Kidney (tissue), 14 donors: Measurements from ENCODE around the gene S100A5. TPM values are rescaled to one million over a fixed set of nuclear protein-coding genes. Genes with fewer than 3 reads are reported as not detected.

Source experiments
- DNase-seq, 5 donors: peaks; one replicate each; pipeline ENCODE4 v3.0.0-alpha.2; 2013 to 2020
- FAIRE-seq: peaks from 2 replicates; lab custom pipeline; 2012; peaks lifted over from hg19 to GRCh38; lab: Jason Lieb, UNC
- H3K27ac ChIP-seq, 2 donors: one replicate each; pipeline ENCODE4 v1.7.0; 2013; ENCODE audit warnings: low read depth in 2 of 2, low read length in 2 of 2, inconsistent platforms in 1 of 2
- H3K27me3 ChIP-seq: one replicate; pipeline ENCODE4 v1.7.1; 2013; ENCODE audit warnings: low read length, inconsistent platforms; ENCODE audit not compliant: control insufficient read depth, insufficient read depth
- H3K36me3 ChIP-seq, 3 donors: one replicate each; pipeline versions ENCODE4 v1.7.0 to v1.7.1; 2013; ENCODE audit warnings: low read length in 3 of 3, control low read depth in 1 of 3, inconsistent platforms in 1 of 3; ENCODE audit not compliant: insufficient read depth in 3 of 3, control insufficient read depth in 2 of 3
- H3K4me1 ChIP-seq, 3 donors: one replicate each; pipeline versions ENCODE4 v1.7.0 to v1.7.1; 2013; ENCODE audit warnings: low read length in 3 of 3, inconsistent platforms in 1 of 3, low read depth in 1 of 3; ENCODE audit not compliant: control insufficient read depth in 2 of 3, insufficient read depth in 2 of 3
- H3K4me3 ChIP-seq, 3 donors: one replicate each; pipeline versions ENCODE4 v1.7.0 to v1.8.1; 2013; ENCODE audit warnings: low read length in 3 of 3, control low read depth in 1 of 3, inconsistent platforms in 1 of 3
- H3K9ac ChIP-seq, 3 donors: one replicate each; pipeline versions ENCODE4 v1.7.0 to v1.7.1; 2013; ENCODE audit warnings: low read length in 3 of 3, control low read depth in 1 of 3, inconsistent platforms in 1 of 3
- H3K9me3 ChIP-seq, 3 donors: one replicate each; pipeline versions ENCODE4 v1.7.0 to v1.7.1; 2013; ENCODE audit warnings: low read length in 3 of 3, control low read depth in 1 of 3, inconsistent platforms in 1 of 3; ENCODE audit not compliant: control insufficient read depth in 2 of 3, insufficient read depth in 1 of 3
- intact Hi-C: fragments of 100-400 bp; cut with DNase I; formaldehyde crosslinking; loops from one replicate; pipeline ENCODE4 v1.11.1; 2022
- polyA plus RNA-seq: library from polyadenylated mRNA; stranded (reverse); fragments of 350-450 nt; fragmentation: Illumina TruSeq; extraction: RNeasy Lipid Tissue Mini Kit (QIAGEN cat#74804); gene quantifications from one replicate; pipeline ENCODE4 v1.2.3, GENCODE V29; 2014; ENCODE audit warnings: low read depth, low replicate concordance; ENCODE audit not compliant: insufficient read depth
- total RNA-seq: library from RNA; stranded (reverse); fragmentation: NEBNext Ultra II Directional; extraction: Animal tissue kit (Norgen Biotek cat#: 25700); gene quantifications from one replicate; pipeline ENCODE4 v1.2.1, GENCODE V29; 2021
- TF ChIP-seq, protein P1 (sequence below): IDR thresholded peaks from 3 replicates; pipeline ENCODE4 v1.5.1; 2012; ENCODE audit warnings: mild to moderate bottlenecking, moderate library complexity, borderline replicate concordance; ENCODE audit not compliant: insufficient read depth; ENCODE audit errors: extremely low read depth
- donor health status: control.
- donor health status: control.
- donor health status: control.
- donor health status: control.
- donor health status: control.
- donor health status: DM: yes; HTN: yes; CAD: no.
- donor health status: Normal renal cell carcinoma (clear cell type).

S100A5 gene
- total and polyA plus RNA-seq, 2 donors from 2014 or later: 0.91 to 1.9 TPM

DNA sequence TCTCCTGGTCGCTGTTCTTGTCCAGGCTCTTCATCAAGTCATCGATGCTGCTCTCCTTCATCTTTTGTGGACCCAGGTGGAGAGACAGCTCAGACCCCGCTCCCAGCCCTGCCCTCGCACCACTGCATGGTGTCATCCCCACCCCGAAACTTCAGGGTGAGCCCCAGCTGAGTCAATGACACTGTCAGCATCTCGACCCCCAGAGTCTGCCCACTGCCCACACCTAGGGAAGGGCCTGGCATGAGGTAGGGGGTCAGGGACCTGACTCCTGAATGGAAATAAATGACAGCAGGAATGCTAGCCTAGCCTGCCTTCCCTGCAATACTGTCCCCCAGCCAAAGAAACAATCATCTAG is 3.4 kb downstream of the S100A5 start:
- Histone ChIP-seq H3K27me3 (no peaks in the 10 kb centered on the region), H3K4me1 (peaks cover 0 to 34% (median 18%) of the 10 kb centered on the region in 3 donors), H3K9ac (no peak overlapping the region), H3K27ac (peak overlapping the region in 1 of 2 donors; percentile 95), H3K4me3 (no peak overlapping the region), H3K36me3 (no peaks in the 10 kb centered on the region), H3K9me3 (no peaks in the 10 kb centered on the region)
- peak in 1 of 5 donors; percentile 45 for DNase-seq
- intact Hi-C loops: no loop called here
- TF ChIP-seq, protein P1, sequence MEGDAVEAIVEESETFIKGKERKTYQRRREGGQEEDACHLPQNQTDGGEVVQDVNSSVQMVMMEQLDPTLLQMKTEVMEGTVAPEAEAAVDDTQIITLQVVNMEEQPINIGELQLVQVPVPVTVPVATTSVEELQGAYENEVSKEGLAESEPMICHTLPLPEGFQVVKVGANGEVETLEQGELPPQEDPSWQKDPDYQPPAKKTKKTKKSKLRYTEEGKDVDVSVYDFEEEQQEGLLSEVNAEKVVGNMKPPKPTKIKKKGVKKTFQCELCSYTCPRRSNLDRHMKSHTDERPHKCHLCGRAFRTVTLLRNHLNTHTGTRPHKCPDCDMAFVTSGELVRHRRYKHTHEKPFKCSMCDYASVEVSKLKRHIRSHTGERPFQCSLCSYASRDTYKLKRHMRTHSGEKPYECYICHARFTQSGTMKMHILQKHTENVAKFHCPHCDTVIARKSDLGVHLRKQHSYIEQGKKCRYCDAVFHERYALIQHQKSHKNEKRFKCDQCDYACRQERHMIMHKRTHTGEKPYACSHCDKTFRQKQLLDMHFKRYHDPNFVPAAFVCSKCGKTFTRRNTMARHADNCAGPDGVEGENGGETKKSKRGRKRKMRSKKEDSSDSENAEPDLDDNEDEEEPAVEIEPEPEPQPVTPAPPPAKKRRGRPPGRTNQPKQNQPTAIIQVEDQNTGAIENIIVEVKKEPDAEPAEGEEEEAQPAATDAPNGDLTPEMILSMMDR: no peak
- no peak for FAIRE-seq

DNA sequence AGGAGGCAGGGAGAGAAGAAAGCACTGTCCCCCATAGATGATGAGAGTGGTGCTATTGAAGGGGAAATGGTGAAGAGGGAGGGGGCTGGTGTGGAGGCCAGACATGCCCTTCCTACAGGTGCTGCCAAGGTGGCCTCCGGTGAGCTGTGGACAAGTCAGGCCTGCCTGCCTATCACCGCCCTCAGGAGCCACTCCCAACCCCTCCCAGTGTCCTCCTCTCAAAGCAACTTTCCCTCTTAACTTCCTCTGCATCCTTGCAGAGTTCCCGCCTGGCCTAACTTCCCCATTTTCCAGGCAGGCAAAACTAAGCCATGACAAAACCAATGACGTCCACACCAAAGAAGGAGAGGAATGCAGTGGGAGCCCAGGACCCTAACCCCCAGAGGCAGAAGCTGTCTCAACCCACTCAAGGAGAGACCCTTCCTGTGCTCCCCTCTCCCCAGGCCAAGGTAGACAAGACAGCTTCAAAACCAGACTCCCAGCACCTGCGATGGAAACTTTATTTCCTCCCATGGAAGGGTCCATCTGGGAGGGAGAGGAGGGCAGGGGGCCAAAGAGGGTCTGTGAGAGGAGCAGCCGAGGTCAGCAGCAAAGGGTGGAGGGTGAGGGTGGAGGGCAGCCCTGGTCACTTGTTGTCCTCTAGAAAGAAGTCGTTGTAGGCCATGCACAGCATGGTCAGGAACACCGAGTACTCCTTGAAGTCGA is 3.9 kb downstream of the S100A5 start:
- Histone ChIP-seq H3K36me3 (no peaks in the 10 kb centered on the region), H3K9ac (peak overlapping the region in 2 of 3 donors; percentile 45 to 99), H3K27me3 (no peaks in the 10 kb centered on the region), H3K4me1 (peaks cover 0 to 34% (median 18%) of the 10 kb centered on the region in 3 donors), H3K9me3 (no peaks in the 10 kb centered on the region), H3K27ac (peak overlapping the region; percentile 95 to 99), H3K4me3 (peak overlapping the region; percentile 52 to 91 (median 75))
- TF ChIP-seq, protein P1: no peak
- DNase-seq: peak in 1 of 5 donors; percentile 87
- FAIRE-seq: no peak
- intact Hi-C loops: no loop called here

DNA sequence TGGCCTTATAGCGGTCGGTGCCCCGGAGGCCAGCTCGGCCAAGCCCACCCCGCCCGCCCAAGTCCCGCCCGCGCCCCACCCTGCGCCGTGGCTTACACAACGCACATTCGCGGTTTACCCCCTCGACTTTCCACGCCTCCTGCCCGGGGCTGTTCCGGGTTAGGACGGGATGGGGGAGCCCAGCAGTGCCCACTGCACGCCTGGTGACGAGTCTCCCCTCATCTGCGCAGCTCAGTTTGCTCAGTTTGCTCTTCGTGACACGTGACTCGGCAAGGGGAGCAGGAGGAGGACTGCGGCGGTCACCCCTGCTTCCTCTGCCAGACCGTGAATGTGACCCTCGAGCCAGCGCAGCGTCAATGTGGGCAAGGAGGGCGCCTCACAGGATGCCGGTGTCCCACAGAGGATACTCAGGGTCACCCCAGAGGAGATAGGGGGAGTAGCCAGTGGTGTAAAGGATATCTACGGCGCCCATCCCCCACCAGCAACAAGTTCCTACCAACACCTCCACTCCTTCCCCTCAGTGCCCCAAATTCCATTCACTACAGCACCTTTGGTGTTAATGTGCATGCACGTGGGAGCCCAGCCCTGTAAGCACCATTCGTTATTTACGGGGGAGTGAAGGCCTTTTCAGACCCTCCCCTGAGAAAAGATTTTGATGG is 4.6 kb downstream of the S100A5 start:
- intact Hi-C loops: no loop called here
- TF ChIP-seq, protein P1: no peak

More for the DNA sequence above, 4.6 kb downstream of the S100A5 start:
- H3K9ac ChIP-seq: peak overlapping the region; percentile 53 to 99 (median 64)
- FAIRE-seq: no peak
- no peaks in the 10 kb centered on the region for H3K27me3 ChIP-seq
- H3K36me3 ChIP-seq: no peaks in the 10 kb centered on the region
- peaks cover 0 to 34% (median 17%) of the 10 kb centered on the region in 3 donors for H3K4me1 ChIP-seq
- H3K4me3 ChIP-seq: peak overlapping the region; percentile 52 to 91 (median 81)
- peak; percentile 69 to 97 (median 85) for DNase-seq
- no peaks in the 10 kb centered on the region for H3K9me3 ChIP-seq
- peak overlapping the region; percentile 95 to 99 for H3K27ac ChIP-seq
